IMR-90 (cell line): Measurements from ENCODE around the gene MTREX. TPM values are rescaled to one million over a fixed set of nuclear protein-coding genes. Genes with fewer than 3 reads are reported as not detected.

Source experiments
- CHD1 ChIP-seq: IDR thresholded peaks from 2 replicates; pipeline ENCODE4 v1.6.1; 2012; ENCODE audit warnings: low read depth, low read length, improper control_type of control experiment
- FOS ChIP-seq: fragments of 150-350 bp; IDR thresholded peaks from 2 replicates; pipeline ENCODE4 v1.6.1; 2016; ENCODE audit warnings: low read depth, low read length
- polyA plus RNA-seq, 3 experiments: library from polyadenylated mRNA; depleted of rRNA; stranded (reverse); fragments of >200 nt; gene quantifications; 2 replicates each; pipeline ENCODE4 v1.2.3, GENCODE V29; 2012; ENCODE audit warnings: low replicate concordance in 1 of 3
- total RNA-seq: library from RNA; depleted of rRNA; stranded (reverse); fragments of >200 nt; gene quantifications from 2 replicates; pipeline ENCODE4 v1.2.3, GENCODE V29; 2012
- TF ChIP-seq, protein P1 (sequence below): conservative IDR thresholded peaks from 2 replicates; pipeline ENCODE4 v1.5.1; 2012; ENCODE audit warnings: mild to moderate bottlenecking, low read depth, low read length, improper control_type of control experiment

Gene MTREX
- total and polyA plus RNA-seq, 2 of the 4 experiments (the other 2 are of a cell fraction), result 22.1 to 33.2 TPM

DNA sequence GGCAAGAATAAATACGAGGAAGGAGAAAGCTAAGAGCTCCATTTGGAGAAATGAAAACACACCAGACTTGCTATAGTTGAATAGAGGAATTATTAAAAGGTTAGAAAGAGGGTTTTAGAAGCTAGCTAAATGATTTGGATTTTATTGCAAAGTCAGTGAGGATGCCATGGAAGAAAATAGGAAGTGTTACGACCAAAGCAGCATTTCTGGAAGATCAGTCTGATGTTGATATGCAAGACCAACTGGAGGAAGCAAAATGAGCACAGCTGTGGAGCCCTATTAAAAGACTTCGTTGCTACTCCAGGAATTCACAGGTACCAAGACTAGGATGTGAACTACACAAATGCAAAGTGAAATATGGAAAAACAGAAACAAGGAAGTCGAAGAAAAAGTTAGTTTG, 2.4 kb upstream of the MTREX start (continued):
- TF ChIP-seq, protein P1, sequence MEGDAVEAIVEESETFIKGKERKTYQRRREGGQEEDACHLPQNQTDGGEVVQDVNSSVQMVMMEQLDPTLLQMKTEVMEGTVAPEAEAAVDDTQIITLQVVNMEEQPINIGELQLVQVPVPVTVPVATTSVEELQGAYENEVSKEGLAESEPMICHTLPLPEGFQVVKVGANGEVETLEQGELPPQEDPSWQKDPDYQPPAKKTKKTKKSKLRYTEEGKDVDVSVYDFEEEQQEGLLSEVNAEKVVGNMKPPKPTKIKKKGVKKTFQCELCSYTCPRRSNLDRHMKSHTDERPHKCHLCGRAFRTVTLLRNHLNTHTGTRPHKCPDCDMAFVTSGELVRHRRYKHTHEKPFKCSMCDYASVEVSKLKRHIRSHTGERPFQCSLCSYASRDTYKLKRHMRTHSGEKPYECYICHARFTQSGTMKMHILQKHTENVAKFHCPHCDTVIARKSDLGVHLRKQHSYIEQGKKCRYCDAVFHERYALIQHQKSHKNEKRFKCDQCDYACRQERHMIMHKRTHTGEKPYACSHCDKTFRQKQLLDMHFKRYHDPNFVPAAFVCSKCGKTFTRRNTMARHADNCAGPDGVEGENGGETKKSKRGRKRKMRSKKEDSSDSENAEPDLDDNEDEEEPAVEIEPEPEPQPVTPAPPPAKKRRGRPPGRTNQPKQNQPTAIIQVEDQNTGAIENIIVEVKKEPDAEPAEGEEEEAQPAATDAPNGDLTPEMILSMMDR, result no peak
- TF ChIP-seq FOS (no peak), CHD1 (no peak)
